Endodermal cell (in vitro differentiated cells): ENCODE results near the gene CD59. TPM values are rescaled to one million over a fixed set of nuclear protein-coding genes. Genes with fewer than 3 reads are reported as not detected.

ENCODE experiments used
- DNase-seq: peaks from one replicate; pipeline ENCODE4 v3.0.0-alpha.2; 2017
- H3K27ac ChIP-seq: 2 replicates; pipeline ENCODE4 v1.5.1; 2013; ENCODE audit warnings: mild to moderate bottlenecking, low read depth, low read length, moderate library complexity
- H3K27me3 ChIP-seq: 2 replicates; pipeline ENCODE4 v1.6.1; 2013; ENCODE audit warnings: mild to moderate bottlenecking, low read length, moderate library complexity; ENCODE audit not compliant: insufficient read depth, control insufficient read depth, poor library complexity, severe bottlenecking
- H3K36me3 ChIP-seq: 2 replicates; pipeline ENCODE4 v1.7.0; 2013; ENCODE audit warnings: mild to moderate bottlenecking, low read length, moderate library complexity; ENCODE audit not compliant: control insufficient read depth, insufficient read depth
- H3K4me1 ChIP-seq: one replicate; pipeline ENCODE4 v1.7.0; 2013; ENCODE audit warnings: low read length; ENCODE audit not compliant: control insufficient read depth, insufficient read depth
- H3K4me3 ChIP-seq: 2 replicates; pipeline ENCODE4 v1.5.1; 2013; ENCODE audit warnings: mild to moderate bottlenecking, low read length, moderate library complexity
- H3K9ac ChIP-seq: 2 replicates; pipeline ENCODE4 v1.6.1; 2013; ENCODE audit warnings: mild to moderate bottlenecking, low read length, moderate library complexity; ENCODE audit not compliant: poor library complexity, severe bottlenecking; ENCODE audit errors: extremely low read depth
- H3K9me3 ChIP-seq: 2 replicates; pipeline ENCODE4 v1.6.1; 2013; ENCODE audit warnings: mild to moderate bottlenecking, low read length, moderate library complexity; ENCODE audit not compliant: control insufficient read depth
- H3K27ac Mint-ChIP-seq: 2 replicates; pipeline ENCODE4 v1.8.0; 2020; ENCODE audit warnings: mixed read lengths
- H3K27me3 Mint-ChIP-seq: 2 replicates; pipeline ENCODE4 v1.8.0; 2021; ENCODE audit warnings: mild to moderate bottlenecking, mixed read lengths; ENCODE audit not compliant: insufficient read depth
- H3K36me3 Mint-ChIP-seq: 2 replicates; pipeline ENCODE4 v1.8.0; 2020; ENCODE audit warnings: low read depth, mixed read lengths
- H3K4me1 Mint-ChIP-seq: 2 replicates; pipeline ENCODE4 v1.8.0; 2020; ENCODE audit warnings: mixed read lengths
- H3K4me3 Mint-ChIP-seq: 2 replicates; pipeline ENCODE4 v1.8.0; 2020; ENCODE audit warnings: mild to moderate bottlenecking, moderate library complexity, mixed read lengths
- H3K9me3 Mint-ChIP-seq: 2 replicates; pipeline ENCODE4 v1.8.0; 2020; ENCODE audit warnings: mild to moderate bottlenecking, mixed read lengths
- WGBS, 2 experiments: methylation state at CpG; one replicate each; pipeline versions ENCODE4 v1.1.5 to v1.1.7; 2013; ENCODE audit warnings: missing lambda C conversion rate in 2 of 2, mixed read lengths in 1 of 2; ENCODE audit not compliant: insufficient coverage in 1 of 2, insufficient read length in 1 of 2; 5-methylcytosine and 5-hydroxymethylcytosine counted together
- total RNA-seq, 2 donors: library from RNA; stranded (reverse); fragmentation: NEBNext Ultra II Directional in 1 of 2; extraction: Animal tissue kit (Norgen Biotek cat#: 25700) in 1 of 2; gene quantifications; 2 replicates in 1 of 2; 3 replicates in 1 of 2; pipeline ENCODE4 v1.2.1, GENCODE V29; 2021
- TF ChIP-seq, protein P1 (sequence below): fragments of 200-600 bp; sonication (generic); conservative IDR thresholded peaks from 2 replicates; pipeline ENCODE4 v1.5.0; 2021; ENCODE audit warnings: antibody characterized with exemption, mild to moderate bottlenecking

CD59 gene
- total RNA-seq, 2 donors from 2014 or later: 111 to 142 TPM

GRCh38 chr11:33751878-33752277 lies 15.7 kb upstream of the CD59 start:
- no peak overlapping the region for H3K27ac Mint-ChIP-seq
- no peaks in the 10 kb centered on the region for H3K9me3 Mint-ChIP-seq
- H3K27me3 ChIP-seq: no peaks in the 10 kb centered on the region
- no peak for DNase-seq
- no peaks in the 10 kb centered on the region for H3K4me1 ChIP-seq
- H3K4me3 Mint-ChIP-seq: no peak overlapping the region
- TF ChIP-seq, protein P1, sequence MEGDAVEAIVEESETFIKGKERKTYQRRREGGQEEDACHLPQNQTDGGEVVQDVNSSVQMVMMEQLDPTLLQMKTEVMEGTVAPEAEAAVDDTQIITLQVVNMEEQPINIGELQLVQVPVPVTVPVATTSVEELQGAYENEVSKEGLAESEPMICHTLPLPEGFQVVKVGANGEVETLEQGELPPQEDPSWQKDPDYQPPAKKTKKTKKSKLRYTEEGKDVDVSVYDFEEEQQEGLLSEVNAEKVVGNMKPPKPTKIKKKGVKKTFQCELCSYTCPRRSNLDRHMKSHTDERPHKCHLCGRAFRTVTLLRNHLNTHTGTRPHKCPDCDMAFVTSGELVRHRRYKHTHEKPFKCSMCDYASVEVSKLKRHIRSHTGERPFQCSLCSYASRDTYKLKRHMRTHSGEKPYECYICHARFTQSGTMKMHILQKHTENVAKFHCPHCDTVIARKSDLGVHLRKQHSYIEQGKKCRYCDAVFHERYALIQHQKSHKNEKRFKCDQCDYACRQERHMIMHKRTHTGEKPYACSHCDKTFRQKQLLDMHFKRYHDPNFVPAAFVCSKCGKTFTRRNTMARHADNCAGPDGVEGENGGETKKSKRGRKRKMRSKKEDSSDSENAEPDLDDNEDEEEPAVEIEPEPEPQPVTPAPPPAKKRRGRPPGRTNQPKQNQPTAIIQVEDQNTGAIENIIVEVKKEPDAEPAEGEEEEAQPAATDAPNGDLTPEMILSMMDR: no peak
- H3K9ac ChIP-seq: no peak overlapping the region
- peaks cover 7% of the 10 kb centered on the region for H3K36me3 Mint-ChIP-seq
- H3K4me3 ChIP-seq: no peak overlapping the region
- no peaks in the 10 kb centered on the region for H3K27me3 Mint-ChIP-seq
- no peaks in the 10 kb centered on the region for H3K4me1 Mint-ChIP-seq
- WGBS, 2 experiments: 92 to 100% methylated on average over 1 to 3 of the region's 3 CpGs
- peaks cover 15% of the 10 kb centered on the region for H3K36me3 ChIP-seq
- H3K27ac ChIP-seq: no peak overlapping the region
- no peaks in the 10 kb centered on the region for H3K9me3 ChIP-seq

- no peak for DNase-seq
- Histone ChIP-seq H3K9me3 (no peaks in the 10 kb centered on the region), H3K36me3 (peaks cover 13% of the 10 kb centered on the region), H3K4me1 (no peaks in the 10 kb centered on the region), H3K27ac (no peak overlapping the region), H3K27me3 (no peaks in the 10 kb centered on the region), H3K9ac (no peak overlapping the region), H3K4me3 (no peak overlapping the region)
- Mint-ChIP-seq H3K27ac (no peak overlapping the region), H3K4me1 (peaks cover 9% of the 10 kb centered on the region), H3K9me3 (no peaks in the 10 kb centered on the region), H3K27me3 (no peaks in the 10 kb centered on the region), H3K36me3 (no peaks in the 10 kb centered on the region), H3K4me3 (no peak overlapping the region)
- TF ChIP-seq, protein P1: no peak
- 91 to 98% methylated on average over 1 to 2 of the region's 2 CpGs for WGBS, 2 experiments
Observed at GRCh38 chr11:33747979-33748378, 11.8 kb upstream of the CD59 start.

- Histone ChIP-seq H3K9ac (no peak overlapping the region), H3K36me3 (peaks cover 9% of the 10 kb centered on the region), H3K4me1 (no peaks in the 10 kb centered on the region), H3K9me3 (no peaks in the 10 kb centered on the region), H3K27ac (no peak overlapping the region), H3K4me3 (no peak overlapping the region), H3K27me3 (no peaks in the 10 kb centered on the region)
- TF ChIP-seq, protein P1: no peak
- Mint-ChIP-seq H3K9me3 (peaks cover 3% of the 10 kb centered on the region), H3K27ac (no peak overlapping the region), H3K4me1 (peaks cover 9% of the 10 kb centered on the region), H3K27me3 (peaks cover 3% of the 10 kb centered on the region), H3K4me3 (no peak overlapping the region), H3K36me3 (no peaks in the 10 kb centered on the region)
- 88 to 92% methylated on average over 5 of the region's 5 CpGs for WGBS, 2 experiments
- no peak for DNase-seq
Observed at GRCh38 chr11:33743291-33743690, 7.1 kb upstream of the CD59 start.
